Body of pancreas (tissue), 4 donors: ENCODE results near the gene GPR75. TPM values are rescaled to one million over a fixed set of nuclear protein-coding genes. Genes with fewer than 3 reads are reported as not detected.

ENCODE experiments used
- ATAC-seq: fragments of 150-250 bp; one replicate; pipeline ENCODE4 v1.9.1; 2016
- DNase-seq, 4 donors: peaks; one replicate each; pipeline ENCODE4 v3.0.0-alpha.2; 2019
- H3K27ac ChIP-seq, 4 donors: fragments of 200-600 bp; sonication (generic); 1 replicate in 3 of 4; 2 replicates in 1 of 4; pipeline versions ENCODE4 v1.5.1 to v1.6.1; 2016 to 2019; ENCODE audit warnings: mild to moderate bottlenecking in 1 of 4, mixed read lengths in 1 of 4, moderate library complexity in 1 of 4
- H3K27me3 ChIP-seq, 2 donors: fragments of 200-600 bp; sonication (generic); one replicate each; pipeline ENCODE4 v1.6.0; 2016; ENCODE audit warnings: mild to moderate bottlenecking in 1 of 2
- H3K36me3 ChIP-seq, 2 donors: fragments of 200-600 bp; sonication (generic); replicated peaks in 1 of 2; 2 replicates each; pipeline ENCODE4 v1.5.1; 2016; ENCODE audit warnings: low read depth in 2 of 2; ENCODE audit not compliant: insufficient read depth in 1 of 2
- H3K4me1 ChIP-seq: fragments of 200-600 bp; sonication (generic); one replicate; pipeline ENCODE4 v1.6.0; 2016
- H3K4me3 ChIP-seq, 2 donors: fragments of 200-600 bp; sonication (generic); 1 replicate in 1 of 2; 2 replicates in 1 of 2; pipeline ENCODE4 v1.5.1; 2016 to 2019
- H3K9me3 ChIP-seq, 3 donors: fragments of 200-600 bp; sonication (generic); 1 replicate in 2 of 3; 2 replicates in 1 of 3; pipeline ENCODE4 v1.5.1; 2016
- CTCF ChIP-seq, 7 experiments: fragments of 450-650 bp in 4 of 7; fragments of 200-600 bp in 3 of 7; sonication (generic) in 3 of 7; IDR thresholded peaks; one replicate each; pipeline ENCODE4 v1.5.1; 2016 to 2019; ENCODE audit warnings: antibody characterized with exemption in 7 of 7
- POLR2A ChIP-seq, 3 donors: fragments of 450-650 bp; IDR thresholded peaks; one replicate each; pipeline ENCODE4 v1.6.1; 2016; ENCODE audit warnings: antibody characterized with exemption in 3 of 3, mild to moderate bottlenecking in 2 of 3
- WGBS, 2 donors: methylation state at CpG; one replicate each; pipeline ENCODE4 v1.1.5; 2017; 5-methylcytosine and 5-hydroxymethylcytosine counted together
- intact Hi-C: fragments of 100-400 bp; cut with DNase I; formaldehyde crosslinking; loops from one replicate; pipeline ENCODE4 v1.15.1; 2023
- total RNA-seq, 2 donors: library from RNA; depleted of rRNA; stranded (reverse); fragments of >200 nt; gene quantifications; one replicate each; pipeline ENCODE4 v1.1.0, GENCODE V29; 2016

Gene GPR75
- total RNA-seq, 2 donors from 2014 or later = 2.1 to 4.0 TPM

- H3K4me1 ChIP-seq = no peaks in the 10 kb centered on the region
- DNase-seq (no peak), ATAC-seq (no peak)
- no peak for TF ChIP-seq POLR2A (IDR thresholded peaks at IDR 0.05)
- no peak for TF ChIP-seq CTCF (IDR thresholded peaks at IDR 0.05)
- H3K4me3 ChIP-seq = no peak overlapping the region
- H3K27ac ChIP-seq = no peak overlapping the region
- H3K36me3 ChIP-seq = peaks cover 4 to 28% of the 10 kb centered on the region in 2 donors
- H3K9me3 ChIP-seq = no peaks in the 10 kb centered on the region
- no peaks in the 10 kb centered on the region for H3K27me3 ChIP-seq
- intact Hi-C loops = no loop called here
- 79 to 81% methylated on average over 3 of the region's 3 CpGs for WGBS, 2 donors
These were observed 41.4 kb upstream of the GPR75 start for GRCh38 chr2:53901192-53901591.

GRCh38 chr2:53896864-53897263 lies 37.1 kb upstream of the GPR75 start:
- WGBS, 2 donors = 62 to 64% methylated on average over 3 of the region's 3 CpGs
- no peak overlapping the region for H3K4me3 ChIP-seq
- no peaks in the 10 kb centered on the region for H3K4me1 ChIP-seq
- no peak overlapping the region for H3K27ac ChIP-seq
- no peak for TF ChIP-seq CTCF (IDR thresholded peaks at IDR 0.05)
- no peak for TF ChIP-seq POLR2A (IDR thresholded peaks at IDR 0.05)
- peaks cover 0 to 27% of the 10 kb centered on the region in 2 donors for H3K36me3 ChIP-seq
- no peaks in the 10 kb centered on the region for H3K27me3 ChIP-seq
- ATAC-seq = no peak
- DNase-seq = no peak
- intact Hi-C loops = no loop called here
- H3K9me3 ChIP-seq = no peaks in the 10 kb centered on the region

DNA sequence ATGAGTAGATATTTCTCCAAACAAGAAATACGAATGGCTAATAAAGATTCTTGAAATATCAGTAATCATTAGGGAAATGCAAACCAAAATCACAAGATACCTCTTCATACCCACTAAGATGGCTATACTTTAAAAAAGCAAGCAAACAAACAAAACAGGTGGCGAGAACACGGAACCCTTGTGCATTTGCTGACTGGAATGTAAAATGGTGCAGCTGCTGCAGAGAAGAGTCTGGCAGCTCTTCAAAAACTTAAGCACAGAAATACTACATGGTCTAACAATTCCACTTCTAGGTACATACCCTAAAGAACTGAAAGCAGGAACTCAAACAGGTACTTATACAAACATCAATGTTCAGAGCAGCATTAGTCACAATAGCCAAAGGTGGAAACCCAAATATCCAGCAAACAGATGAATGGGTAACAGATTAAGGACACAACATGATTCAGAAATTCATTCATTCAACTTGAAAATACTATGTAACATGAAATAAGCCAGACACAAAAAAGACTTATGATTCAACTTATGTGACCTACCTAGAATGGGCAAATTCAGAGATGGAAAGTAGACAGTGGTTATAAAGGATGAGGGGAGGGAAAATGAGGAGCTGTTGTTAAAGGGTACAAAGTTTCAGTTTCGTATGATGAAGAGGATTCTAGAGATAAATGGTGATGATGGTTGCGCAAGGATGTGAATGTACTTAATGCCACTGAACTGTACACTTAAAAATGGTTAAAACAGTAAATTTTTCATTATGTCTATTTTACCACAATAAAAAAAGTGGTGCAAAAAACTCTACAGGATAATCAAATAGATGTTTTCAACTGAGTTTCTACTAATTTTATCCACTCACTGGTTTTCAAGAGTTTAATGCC lies 26.9 kb upstream of the GPR75 start:
- 87 to 92% methylated on average over 5 of the region's 5 CpGs for WGBS, 2 donors
- Histone ChIP-seq H3K4me3 (no peak overlapping the region), H3K4me1 (no peaks in the 10 kb centered on the region), H3K27ac (no peak overlapping the region), H3K36me3 (peaks cover 0 to 35% of the 10 kb centered on the region in 2 donors), H3K9me3 (no peaks in the 10 kb centered on the region), H3K27me3 (no peaks in the 10 kb centered on the region)
- DNase-seq (no peak), ATAC-seq (no peak)
- TF ChIP-seq CTCF (IDR thresholded peaks at IDR 0.05) = no peak
- intact Hi-C loops = no loop called here

- no peak overlapping the region for H3K27ac ChIP-seq
- WGBS, 2 donors = 92 to 96% methylated on average over 1 of the region's 1 CpG
- no peaks in the 10 kb centered on the region for H3K4me1 ChIP-seq
- TF ChIP-seq POLR2A (IDR thresholded peaks at IDR 0.05) = no peak
- no peak for TF ChIP-seq CTCF (IDR thresholded peaks at IDR 0.05)
- no peaks in the 10 kb centered on the region for H3K9me3 ChIP-seq
- ATAC-seq (no peak), DNase-seq (no peak)
- H3K36me3 ChIP-seq = peaks cover 0 to 27% of the 10 kb centered on the region in 2 donors
- H3K4me3 ChIP-seq = no peak overlapping the region
- no peaks in the 10 kb centered on the region for H3K27me3 ChIP-seq
- intact Hi-C loops = no loop called here
These were observed 25.1 kb upstream of the GPR75 start for GRCh38 chr2:53884883-53885282.

DNA sequence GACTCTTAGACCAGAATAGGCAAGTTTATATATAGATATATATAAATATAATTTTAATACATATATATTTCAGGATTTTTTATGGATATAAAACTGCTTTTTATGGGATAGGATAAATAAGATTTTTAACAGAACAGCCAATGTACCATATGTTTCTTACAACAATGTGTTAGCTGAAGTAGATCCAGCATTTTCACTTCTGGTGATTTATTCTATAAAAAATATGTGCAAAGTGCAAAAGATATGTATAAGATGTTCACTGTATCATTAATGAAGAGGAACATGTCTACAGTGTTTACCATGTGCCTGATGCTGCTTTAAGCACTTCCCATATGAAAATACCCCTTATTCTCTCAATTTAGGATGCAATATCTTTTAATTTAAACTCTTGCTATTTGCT lies 22.2 kb upstream of the GPR75 start:
- Histone ChIP-seq H3K36me3 (peaks cover 0 to 16% of the 10 kb centered on the region in 2 donors), H3K27ac (no peak overlapping the region), H3K4me1 (no peaks in the 10 kb centered on the region), H3K9me3 (no peaks in the 10 kb centered on the region), H3K27me3 (no peaks in the 10 kb centered on the region), H3K4me3 (no peak overlapping the region)
- intact Hi-C loops = no loop called here
- no peak for DNase-seq
- ATAC-seq = no peak
- TF ChIP-seq CTCF (IDR thresholded peaks at IDR 0.05) (no peak), POLR2A (IDR thresholded peaks at IDR 0.05) (no peak)
